Measurements from ENCODE around the gene DCD.

- TF ChIP-seq, protein P1, sequence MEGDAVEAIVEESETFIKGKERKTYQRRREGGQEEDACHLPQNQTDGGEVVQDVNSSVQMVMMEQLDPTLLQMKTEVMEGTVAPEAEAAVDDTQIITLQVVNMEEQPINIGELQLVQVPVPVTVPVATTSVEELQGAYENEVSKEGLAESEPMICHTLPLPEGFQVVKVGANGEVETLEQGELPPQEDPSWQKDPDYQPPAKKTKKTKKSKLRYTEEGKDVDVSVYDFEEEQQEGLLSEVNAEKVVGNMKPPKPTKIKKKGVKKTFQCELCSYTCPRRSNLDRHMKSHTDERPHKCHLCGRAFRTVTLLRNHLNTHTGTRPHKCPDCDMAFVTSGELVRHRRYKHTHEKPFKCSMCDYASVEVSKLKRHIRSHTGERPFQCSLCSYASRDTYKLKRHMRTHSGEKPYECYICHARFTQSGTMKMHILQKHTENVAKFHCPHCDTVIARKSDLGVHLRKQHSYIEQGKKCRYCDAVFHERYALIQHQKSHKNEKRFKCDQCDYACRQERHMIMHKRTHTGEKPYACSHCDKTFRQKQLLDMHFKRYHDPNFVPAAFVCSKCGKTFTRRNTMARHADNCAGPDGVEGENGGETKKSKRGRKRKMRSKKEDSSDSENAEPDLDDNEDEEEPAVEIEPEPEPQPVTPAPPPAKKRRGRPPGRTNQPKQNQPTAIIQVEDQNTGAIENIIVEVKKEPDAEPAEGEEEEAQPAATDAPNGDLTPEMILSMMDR (IDR thresholded peaks at IDR 0.05): no peak
- TF ChIP-seq POLR2A (IDR thresholded peaks at IDR 0.05): no peak
Measured at GRCh38 chr12:54612225-54612750, 35.9 kb downstream of the DCD start.

All from uterus (tissue), 2 donors.